Calu3 (cell line): ENCODE results near the gene TRIM65. TPM values are rescaled to one million over a fixed set of nuclear protein-coding genes. Genes with fewer than 3 reads are reported as not detected.

Experiments used
- BruUV-seq: library from RNA; stranded (reverse); fragments of 400-500 nt; replicated peaks from 2 replicates; lab custom pipeline; 2021; lab: Mats Ljungman, UMichigan
- CTCF ChIA-PET: fragments of 300-600 bp; sonication (Branson Sonifier 250); formaldehyde crosslinking; loops from one replicate; lab custom pipeline; 2022; ENCODE audit warnings: antibody characterized with exemption; lab: Charles Lee
- DNase-seq: peaks from one replicate; pipeline ENCODE4 v3.0.0; 2022
- H3K27ac Mint-ChIP-seq: one replicate; pipeline ENCODE4 v1.8.0; 2022; ENCODE audit warnings: mixed read lengths; ENCODE audit not compliant: unreplicated experiment
- H3K27me3 Mint-ChIP-seq: one replicate; pipeline ENCODE4 v1.8.0; 2022; ENCODE audit warnings: mixed read lengths; ENCODE audit not compliant: unreplicated experiment
- H3K36me3 Mint-ChIP-seq: one replicate; pipeline ENCODE4 v1.8.0; 2022; ENCODE audit warnings: mild to moderate bottlenecking, moderate library complexity, mixed read lengths; ENCODE audit not compliant: insufficient read depth, unreplicated experiment
- H3K4me1 Mint-ChIP-seq: one replicate; pipeline ENCODE4 v1.8.0; 2022; ENCODE audit warnings: mild to moderate bottlenecking, low read depth, mixed read lengths; ENCODE audit not compliant: unreplicated experiment
- H3K4me3 Mint-ChIP-seq: one replicate; pipeline ENCODE4 v1.8.0; 2022; ENCODE audit warnings: mild to moderate bottlenecking, low read depth, moderate library complexity, mixed read lengths; ENCODE audit not compliant: unreplicated experiment
- H3K9me3 Mint-ChIP-seq: one replicate; pipeline ENCODE4 v1.8.0; 2022; ENCODE audit warnings: low read depth, mixed read lengths; ENCODE audit not compliant: unreplicated experiment
- CTCF ChIP-seq: fragments of 200-600 bp; IDR thresholded peaks from one replicate; pipeline ENCODE4 v1.8.0; 2022; ENCODE audit warnings: antibody characterized with exemption; ENCODE audit not compliant: unreplicated experiment
- intact Hi-C: fragments of 100-400 bp; cut with micrococcal nuclease; formaldehyde crosslinking; loops from one replicate; pipeline ENCODE4 v1.10.0; 2022; ENCODE audit not compliant: unreplicated experiment
- total RNA-seq: library from RNA; stranded (reverse); gene quantifications from 2 replicates; pipeline ENCODE4 v1.2.3, GENCODE V29; 2022

Gene TRIM65
- total RNA-seq, 1 experiment from 2014 or later = 15.4 TPM

DNA sequence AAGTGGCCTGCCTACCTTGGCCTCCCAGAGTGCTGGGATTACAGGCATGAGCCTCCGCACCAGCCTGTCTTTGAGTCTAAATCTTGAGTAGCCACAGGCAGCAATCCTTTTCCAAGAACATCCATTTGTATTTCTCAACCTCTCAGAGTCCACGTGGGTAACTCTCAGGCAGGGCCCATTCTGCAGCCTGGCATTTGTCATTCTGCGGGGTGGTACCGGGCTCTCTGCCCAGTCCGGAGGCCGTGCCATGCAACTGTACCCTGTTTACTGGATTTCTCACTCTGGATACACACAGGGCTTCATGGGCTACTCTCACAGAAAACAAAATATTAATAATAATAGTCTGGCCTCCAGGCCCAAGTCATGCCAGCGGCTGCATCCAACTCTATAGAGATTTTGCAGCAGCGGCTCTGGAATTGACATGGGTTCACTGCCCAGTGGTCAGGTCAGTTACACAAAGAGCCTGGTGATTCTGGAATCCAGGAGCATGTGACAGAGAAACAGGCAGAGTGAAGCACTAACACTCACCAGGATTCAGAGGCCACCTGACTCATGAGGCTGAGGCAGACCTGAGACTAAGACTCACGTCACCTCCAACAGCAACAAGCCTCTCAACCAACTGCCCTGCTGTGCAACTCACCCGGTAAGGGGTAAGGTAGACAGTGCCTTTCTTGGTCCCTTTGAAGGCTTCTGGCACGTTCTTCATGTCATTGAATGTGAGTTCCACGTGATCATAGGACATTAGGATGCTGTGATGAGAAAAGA, 45.6 kb downstream of the TRIM65 start:
- no peak for TF ChIP-seq CTCF
- Mint-ChIP-seq H3K27me3 (no peaks in the 10 kb centered on the region), H3K36me3 (peaks cover 68% of the 10 kb centered on the region), H3K27ac (no peak overlapping the region), H3K4me1 (peaks cover 8% of the 10 kb centered on the region), H3K9me3 (no peaks in the 10 kb centered on the region), H3K4me3 (no peak overlapping the region)
- no peak for DNase-seq
- BruUV-seq = no TSS peak
- CTCF ChIA-PET = no interaction called here
- intact Hi-C loops = no loop called here

DNA sequence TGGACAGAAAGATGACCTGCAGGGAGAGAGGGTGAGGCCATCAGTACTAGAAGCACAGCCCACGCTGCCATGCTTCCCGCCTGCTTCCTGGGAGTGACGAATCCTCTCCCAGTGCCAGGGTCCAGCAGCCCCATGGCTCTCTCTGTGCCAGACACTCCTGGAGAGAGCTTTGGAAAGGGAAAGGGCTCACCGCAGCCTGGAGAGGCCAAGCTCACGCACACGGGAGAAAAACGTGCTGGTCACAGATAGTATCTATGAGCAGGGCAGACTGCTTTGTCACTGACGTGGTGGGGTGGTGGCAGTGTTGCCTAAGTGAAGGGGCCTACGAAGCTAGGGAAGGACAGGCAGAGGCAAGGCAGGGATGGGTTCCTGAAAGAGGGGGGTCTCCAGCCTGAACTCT, 47.0 kb downstream of the TRIM65 start:
- intact Hi-C loops = loop anchor here (5.0 kb wide), 1 partner anchor 38 kb away; no protein-coding TSS in a partner anchor
- no peak for TF ChIP-seq CTCF
- CTCF ChIA-PET = interaction anchor here (0.6 kb wide), 1 partner anchor 283 kb away, joined by 5 read pairs; no protein-coding TSS in a partner anchor
- DNase-seq = no peak
- Mint-ChIP-seq H3K9me3 (no peaks in the 10 kb centered on the region), H3K27me3 (no peaks in the 10 kb centered on the region), H3K36me3 (peaks cover 82% of the 10 kb centered on the region), H3K27ac (no peak overlapping the region), H3K4me3 (no peak overlapping the region), H3K4me1 (peaks cover 18% of the 10 kb centered on the region)
- no TSS peak for BruUV-seq

- peaks cover 18% of the 10 kb centered on the region for H3K4me1 Mint-ChIP-seq
- intact Hi-C loops = loop anchor here (5.0 kb wide), 1 partner anchor 38 kb away; no protein-coding TSS in a partner anchor
- no peak for TF ChIP-seq CTCF
- no peaks in the 10 kb centered on the region for H3K27me3 Mint-ChIP-seq
- no peak overlapping the region for H3K4me3 Mint-ChIP-seq
- H3K9me3 Mint-ChIP-seq = no peaks in the 10 kb centered on the region
- H3K36me3 Mint-ChIP-seq = peaks cover 87% of the 10 kb centered on the region
- BruUV-seq = no TSS peak
- CTCF ChIA-PET = interaction anchor here (0.6 kb wide), 1 partner anchor 284 kb away, joined by 5 read pairs; no protein-coding TSS in a partner anchor
- DNase-seq = no peak
- no peak overlapping the region for H3K27ac Mint-ChIP-seq
Observed at GRCh38 chr17:75849279-75849646, 47.5 kb downstream of the TRIM65 start.

GRCh38 chr17:75848523-75849278, 48.0 kb downstream of the TRIM65 start:
- BruUV-seq = no TSS peak
- no peaks in the 10 kb centered on the region for H3K9me3 Mint-ChIP-seq
- intact Hi-C loops = loop anchor here (5.0 kb wide), 1 partner anchor 39 kb away; no protein-coding TSS in a partner anchor
- CTCF ChIA-PET = interaction anchor here (0.6 kb wide), 2 partner anchors 18 to 284 kb away, joined by 3 to 5 read pairs; no protein-coding TSS in a partner anchor
- peaks cover 91% of the 10 kb centered on the region for H3K36me3 Mint-ChIP-seq
- peaks cover 18% of the 10 kb centered on the region for H3K4me1 Mint-ChIP-seq
- DNase-seq = peak; percentile 82
- H3K27ac Mint-ChIP-seq = no peak overlapping the region
- peak; percentile 84 for TF ChIP-seq CTCF
- H3K27me3 Mint-ChIP-seq = no peaks in the 10 kb centered on the region
- H3K4me3 Mint-ChIP-seq = no peak overlapping the region
